NCI-H2227 (cell line): ENCODE results near the gene SAMD5.

Source experiments
- DNase-seq: peaks from one replicate; lab custom pipeline; 2025; ENCODE audit not compliant: unreplicated experiment; lab: John Stamatoyannopoulos, UW

The SAMD5 gene

DNA sequence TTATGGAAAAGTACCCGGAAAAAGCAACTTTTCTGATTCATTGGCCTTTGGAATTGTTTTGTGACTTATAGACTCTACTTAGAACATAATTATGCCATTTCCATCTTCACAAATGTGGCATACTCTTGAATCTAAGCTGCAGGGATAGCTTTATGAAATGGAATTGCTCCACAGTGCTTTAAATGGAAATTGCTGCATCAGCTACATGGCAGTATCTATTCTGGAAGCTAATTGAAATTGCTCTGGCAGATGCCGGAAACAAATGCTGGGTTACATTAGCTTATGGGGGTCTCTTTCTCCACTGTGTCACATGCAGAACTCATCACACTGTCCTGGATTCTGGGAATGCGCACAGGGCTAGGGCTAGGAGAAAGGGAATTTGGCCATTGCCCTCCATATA lies 108.9 kb downstream of the SAMD5 start:
- no peak for DNase-seq

DNA sequence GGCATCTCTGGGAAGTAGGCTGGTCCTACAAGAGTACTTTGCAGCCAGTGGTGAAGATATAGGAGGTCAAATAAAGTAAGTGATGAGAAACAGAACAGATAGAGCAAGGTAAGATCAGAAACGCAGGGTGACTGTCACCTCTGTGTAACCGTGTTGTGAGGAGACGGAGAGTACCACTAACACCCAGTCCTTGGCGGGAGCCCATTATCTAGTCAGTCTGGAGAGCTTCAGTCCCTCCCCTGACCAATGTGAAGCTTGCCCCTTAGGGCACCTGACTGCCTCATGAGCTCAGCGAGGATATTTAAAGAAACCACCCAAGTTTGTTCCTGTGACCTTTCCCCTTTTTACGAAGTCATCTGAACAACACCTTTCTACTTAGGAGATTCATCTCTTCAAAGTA lies 110.0 kb downstream of the SAMD5 start:
- DNase-seq = no peak

DNA sequence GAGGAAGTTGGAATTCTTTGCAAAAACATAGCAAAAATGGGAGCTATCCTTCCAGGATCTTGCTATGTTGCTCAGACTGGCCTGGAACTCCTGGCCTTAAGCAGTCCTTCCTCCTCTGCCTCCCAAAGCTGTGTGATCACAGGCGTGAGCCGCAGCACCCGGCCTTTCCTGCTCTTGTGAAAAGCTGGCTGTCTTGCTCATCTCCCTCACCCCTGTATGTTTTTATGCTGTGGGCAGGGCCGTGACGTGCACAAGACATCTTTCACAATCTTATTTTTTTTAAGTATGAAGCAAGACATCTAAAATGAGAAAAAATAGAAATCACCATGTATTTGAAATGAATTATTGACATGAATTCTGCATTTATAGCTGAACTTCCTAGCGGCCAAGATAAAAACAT lies 110.4 kb downstream of the SAMD5 start:
- DNase-seq = no peak
